Esophagus (tissue), 2 donors: Measurements from ENCODE around the gene ARIH1. TPM values are rescaled to one million over a fixed set of nuclear protein-coding genes. Genes with fewer than 3 reads are reported as not detected.
"Not testable (repeated sequence)": the region's sequence is repeated elsewhere in the genome, so short reads cannot be mapped to it uniquely, and the experiment has no call there.

Experiments used
- H3K27ac ChIP-seq, 2 donors: one replicate each; pipeline ENCODE4 v1.5.1; 2013; ENCODE audit warnings: low read depth in 2 of 2, mild to moderate bottlenecking in 2 of 2, inconsistent platforms in 1 of 2, low read length in 1 of 2, moderate library complexity in 1 of 2
- H3K27me3 ChIP-seq, 2 donors: one replicate each; pipeline ENCODE4 v1.6.1; 2013; ENCODE audit warnings: low read length in 2 of 2, control low read depth in 1 of 2, mild to moderate bottlenecking in 1 of 2; ENCODE audit not compliant: insufficient read depth in 2 of 2, control insufficient read depth in 1 of 2
- H3K36me3 ChIP-seq, 2 donors: one replicate each; pipeline ENCODE4 v1.6.1; 2013; ENCODE audit warnings: low read length in 1 of 2; ENCODE audit not compliant: control insufficient read depth in 2 of 2, insufficient read depth in 2 of 2
- H3K4me1 ChIP-seq, 2 donors: one replicate each; pipeline ENCODE4 v1.6.1; 2013; ENCODE audit warnings: low read length in 1 of 2; ENCODE audit not compliant: control insufficient read depth in 2 of 2, insufficient read depth in 2 of 2
- H3K4me3 ChIP-seq, 2 donors: one replicate each; pipeline ENCODE4 v1.5.1; 2013; ENCODE audit warnings: low read length in 2 of 2, mild to moderate bottlenecking in 2 of 2, low read depth in 1 of 2, moderate library complexity in 1 of 2
- H3K9me3 ChIP-seq, 2 donors: one replicate each; pipeline ENCODE4 v1.6.1; 2013; ENCODE audit warnings: mild to moderate bottlenecking in 2 of 2, low read depth in 1 of 2, low read length in 1 of 2, moderate library complexity in 1 of 2; ENCODE audit not compliant: control insufficient read depth in 2 of 2, insufficient read depth in 1 of 2
- WGBS, 2 donors: extraction: QIAGEN DNeasy Blood & Tissue Kit; methylation state at CpG; one replicate each; pipeline ENCODE4 v1.1.7; 2013; 5-methylcytosine and 5-hydroxymethylcytosine counted together
- polyA plus RNA-seq, 2 donors: library from polyadenylated mRNA; stranded (reverse); fragments of 200-250 nt; gene quantifications; one replicate each; pipeline ENCODE4 v1.2.3, GENCODE V29; 2013
- donor health status: healthy with polysubstance abuse.
- donor health status: Bipolar disorder and iron deficiency.

The ARIH1 gene
- 10 to 100 TPM; 17.5 to 17.6 TPM for polyA plus RNA-seq

DNA sequence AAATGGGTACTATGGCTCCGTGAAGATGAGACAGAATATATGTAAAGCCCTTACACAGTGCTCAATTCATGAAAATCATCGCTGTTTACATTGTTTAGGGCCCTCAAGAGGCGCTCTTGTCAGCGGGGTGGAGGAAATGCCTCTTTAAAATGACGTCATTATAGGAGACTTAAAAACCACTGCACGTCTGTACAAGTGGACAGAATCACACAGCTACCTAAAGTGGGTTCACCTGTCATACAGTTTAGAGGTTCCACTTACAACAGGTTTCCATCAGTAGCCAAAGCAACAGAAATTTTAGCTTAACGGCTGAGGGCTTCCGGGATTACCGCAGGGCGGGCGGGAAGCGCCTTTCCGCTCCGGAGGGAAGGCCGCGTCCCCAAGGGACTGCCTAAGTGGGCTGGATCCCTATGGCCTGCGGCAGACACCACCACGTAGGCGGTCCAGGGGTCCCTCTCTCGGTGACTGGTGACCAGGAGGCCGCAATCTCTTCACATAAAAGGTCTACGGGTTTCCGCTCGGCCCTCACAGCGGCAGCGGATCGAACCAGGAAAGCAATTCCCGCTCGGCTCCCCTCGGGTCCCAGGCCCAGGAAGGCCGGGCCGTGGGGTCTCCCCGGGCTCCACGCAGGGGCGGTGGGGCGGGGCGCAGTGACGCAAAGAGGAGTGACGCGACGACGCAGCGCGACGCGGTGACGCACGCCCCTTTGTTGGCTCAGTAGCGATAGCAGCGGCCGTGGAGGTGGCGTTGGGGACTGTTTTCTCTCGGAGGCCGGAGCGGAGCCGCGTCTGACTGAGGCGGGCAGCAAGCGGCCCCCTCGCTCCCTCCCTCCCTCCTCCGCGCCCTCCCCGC is at the start of gene ARIH1:
Gene ARIH1, plus strand, starts transcription at position 717 of the 852 bp plus-strand sequence. CDS start 310 bp downstream, outside the sequence.
- Histone ChIP-seq H3K4me1 (no peaks in the 10 kb centered on the region), H3K4me3 (peak within 1 kb of the TSS; percentile 64 to 89), H3K27me3 (no peaks in the 10 kb centered on the region), H3K9me3 (no peaks in the 10 kb centered on the region), H3K27ac (peak within 1 kb of the TSS; percentile 100), H3K36me3 (no peaks in the 10 kb centered on the region)
- WGBS, 2 donors: 0% methylated on average over 57 to 63 of the region's 63 CpGs

DNA sequence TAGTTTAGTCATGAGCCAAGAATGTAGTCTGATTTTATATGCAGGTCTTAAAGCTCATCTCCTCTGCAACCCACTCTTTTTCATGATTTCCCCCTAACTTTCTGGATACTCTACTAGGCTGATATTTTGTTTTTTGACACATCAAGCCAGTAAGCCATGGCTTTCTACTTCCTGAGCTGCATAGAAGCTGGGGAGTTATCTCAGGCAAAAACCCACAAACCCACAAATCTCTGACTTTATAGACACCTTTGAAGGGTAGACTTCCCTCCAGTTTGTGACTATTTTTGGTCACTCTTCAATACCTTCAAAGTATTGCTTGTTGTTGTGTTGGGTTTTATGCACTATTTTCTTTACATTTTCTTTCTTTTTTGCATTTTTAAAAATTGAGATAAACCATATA is 47.4 kb upstream of the ARIH1 start:
- Histone ChIP-seq H3K9me3 (no peaks in the 10 kb centered on the region), H3K4me1 (no peaks in the 10 kb centered on the region), H3K27ac (no peak overlapping the region), H3K36me3 (no peaks in the 10 kb centered on the region), H3K4me3 (no peak overlapping the region), H3K27me3 (no peaks in the 10 kb centered on the region)

DNA sequence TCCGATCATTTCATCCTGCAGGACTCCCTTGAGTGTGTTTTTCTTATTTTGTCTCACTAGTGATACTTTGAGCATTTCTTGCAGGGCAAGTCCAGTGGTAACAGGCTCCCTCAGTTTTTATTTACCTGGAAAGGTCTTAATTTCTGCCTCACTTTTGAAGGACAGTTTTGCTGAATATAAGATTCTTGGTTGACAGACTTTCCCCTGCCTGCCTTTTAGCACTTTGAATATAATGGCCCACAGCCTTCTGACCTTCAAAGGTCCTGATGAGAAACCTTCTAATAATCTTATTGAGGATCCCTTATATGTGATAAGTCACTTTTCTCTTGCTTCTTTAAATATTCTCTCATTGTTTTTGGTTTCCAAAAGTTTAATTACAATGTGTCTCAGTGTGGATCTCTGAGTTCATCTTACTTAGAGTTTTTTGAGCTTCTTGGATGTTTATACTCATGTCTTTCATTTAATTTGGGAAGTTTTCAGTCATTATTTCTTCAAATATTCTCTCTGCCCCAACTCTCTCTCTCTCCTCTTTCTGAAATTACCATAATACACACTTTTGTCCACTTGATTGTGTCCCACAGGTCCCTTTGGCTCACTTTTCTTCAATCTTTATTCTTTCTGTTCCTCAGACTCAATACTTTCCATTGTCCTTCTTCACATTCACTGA is 36.3 kb upstream of the ARIH1 start:
- Histone ChIP-seq H3K9me3 (no peaks in the 10 kb centered on the region), H3K4me3 (no peak overlapping the region), H3K4me1 (no peaks in the 10 kb centered on the region), H3K36me3 (no peaks in the 10 kb centered on the region), H3K27ac (no peak overlapping the region), H3K27me3 (no peaks in the 10 kb centered on the region)
- WGBS, 2 donors: 89 to 92% methylated on average over 1 of the region's 1 CpG

GRCh38 chr15:72442848-72443247 is 31.3 kb upstream of the ARIH1 start:
- not testable (repeated sequence) for H3K36me3 ChIP-seq, H3K4me3 ChIP-seq, H3K27me3 ChIP-seq, H3K9me3 ChIP-seq, H3K27ac ChIP-seq, H3K4me1 ChIP-seq
- WGBS, 2 donors: 91 to 92% methylated on average over 3 of the region's 5 CpGs

DNA sequence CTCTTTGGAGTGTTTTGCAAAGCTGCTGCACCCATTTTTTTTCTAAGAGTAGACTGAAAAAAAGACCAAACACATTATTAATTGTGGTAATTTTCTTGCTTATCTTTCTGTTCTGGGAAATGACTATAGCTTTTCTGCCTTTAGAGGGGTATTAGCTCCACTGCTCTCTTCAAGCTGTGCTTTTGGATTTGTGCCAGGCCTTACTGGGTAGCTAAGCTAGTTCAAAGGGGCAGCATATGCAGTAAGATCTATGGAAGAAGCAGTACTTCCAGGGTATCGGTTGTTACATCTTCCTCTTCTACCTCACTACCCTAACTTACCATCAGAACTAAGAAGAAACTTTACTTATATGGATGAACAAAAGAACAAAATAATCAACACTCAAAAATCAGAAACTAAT is 28.7 kb upstream of the ARIH1 start:
- H3K4me1 ChIP-seq: no peaks in the 10 kb centered on the region
- H3K4me3 ChIP-seq: no peak overlapping the region
- no peaks in the 10 kb centered on the region for H3K9me3 ChIP-seq
- no peak overlapping the region for H3K27ac ChIP-seq
- H3K27me3 ChIP-seq: no peaks in the 10 kb centered on the region
- no peaks in the 10 kb centered on the region for H3K36me3 ChIP-seq
- WGBS, 2 donors: 75 to 83% methylated on average over 1 of the region's 1 CpG

DNA sequence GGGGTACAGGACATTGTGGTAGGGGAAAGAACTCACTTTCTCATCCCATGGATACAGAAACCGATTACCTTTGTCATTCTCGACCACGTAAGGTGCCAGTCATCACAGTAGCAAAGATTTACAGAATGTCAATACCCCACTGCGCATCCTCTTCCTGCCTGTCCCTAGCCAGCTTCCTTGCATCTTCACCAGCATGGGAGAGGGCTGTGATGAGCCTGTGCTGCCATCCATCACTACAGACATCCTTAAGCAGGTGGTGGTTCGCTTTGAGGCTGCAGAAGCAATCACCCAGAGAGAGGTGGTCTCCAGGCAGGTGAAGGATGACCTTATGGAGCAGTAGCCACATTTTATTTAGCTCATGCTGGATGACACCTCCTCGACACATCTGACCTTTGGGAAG is 23.3 kb upstream of the ARIH1 start:
- H3K36me3 ChIP-seq: no peaks in the 10 kb centered on the region
- WGBS, 2 donors: 79 to 85% methylated on average over 6 of the region's 6 CpGs
- H3K27me3 ChIP-seq: no peaks in the 10 kb centered on the region
- H3K27ac ChIP-seq: no peak overlapping the region
- H3K9me3 ChIP-seq: no peaks in the 10 kb centered on the region
- H3K4me3 ChIP-seq: no peak overlapping the region
- H3K4me1 ChIP-seq: no peaks in the 10 kb centered on the region

GRCh38 chr15:72451224-72451623 is 22.9 kb upstream of the ARIH1 start:
- H3K4me3 ChIP-seq: no peak overlapping the region
- no peaks in the 10 kb centered on the region for H3K27me3 ChIP-seq
- H3K27ac ChIP-seq: no peak overlapping the region
- no peaks in the 10 kb centered on the region for H3K4me1 ChIP-seq
- no peaks in the 10 kb centered on the region for H3K36me3 ChIP-seq
- 65 to 78% methylated on average over 9 of the region's 9 CpGs for WGBS, 2 donors
- no peaks in the 10 kb centered on the region for H3K9me3 ChIP-seq

DNA sequence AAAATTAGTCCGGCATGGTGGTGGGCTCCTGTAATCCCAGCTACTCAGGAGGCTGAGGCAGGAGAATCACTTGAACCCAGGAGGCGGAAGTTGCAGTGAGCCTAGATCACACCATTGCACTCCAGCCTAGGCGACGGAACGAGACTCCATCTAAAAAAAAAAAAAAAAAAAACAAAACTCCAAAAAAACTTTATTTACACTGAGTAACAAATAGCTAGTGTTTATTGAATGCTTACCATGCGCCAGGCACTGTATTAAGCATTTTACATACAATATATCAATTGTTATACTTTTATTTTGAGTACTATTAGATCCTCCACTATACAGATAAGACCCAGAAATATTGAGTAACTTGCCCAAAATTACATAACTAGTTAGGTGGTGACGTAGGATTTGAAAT is 17.4 kb upstream of the ARIH1 start:
- H3K4me3 ChIP-seq: no peak overlapping the region
- no peaks in the 10 kb centered on the region for H3K9me3 ChIP-seq
- no peak overlapping the region for H3K27ac ChIP-seq
- H3K27me3 ChIP-seq: no peaks in the 10 kb centered on the region
- 92% methylated on average over 7 of the region's 7 CpGs for WGBS, 2 donors
- no peaks in the 10 kb centered on the region for H3K4me1 ChIP-seq
- H3K36me3 ChIP-seq: no peaks in the 10 kb centered on the region

DNA sequence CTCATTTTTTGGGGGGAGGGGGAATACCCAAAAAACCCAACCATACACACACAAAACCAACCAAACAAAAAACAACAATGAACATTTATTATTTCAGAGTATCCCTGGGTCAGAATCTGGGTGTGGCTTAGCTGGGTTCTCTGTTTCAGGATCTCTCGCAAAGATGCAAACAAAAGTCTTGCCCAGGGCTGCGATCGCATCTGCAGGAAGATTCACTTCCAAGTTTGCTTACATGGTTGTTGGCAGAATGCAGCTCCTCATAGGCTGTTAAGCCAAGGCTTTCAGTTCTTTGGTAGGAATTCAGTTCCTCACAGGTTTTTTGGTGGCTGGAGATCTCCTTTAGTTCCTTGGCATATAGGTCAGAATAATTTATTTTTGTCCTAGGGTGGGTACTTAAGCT is 13.7 kb upstream of the ARIH1 start:
- whole genome bisulfite sequencing, 2 donors: 81 to 99% methylated on average over 3 of the region's 3 CpGs

GRCh38 chr15:72463702-72464101 is 10.4 kb upstream of the ARIH1 start:
- H3K27ac ChIP-seq: no peak overlapping the region
- no peaks in the 10 kb centered on the region for H3K9me3 ChIP-seq
- no peak overlapping the region for H3K4me3 ChIP-seq
- H3K27me3 ChIP-seq: no peaks in the 10 kb centered on the region
- H3K36me3 ChIP-seq: no peaks in the 10 kb centered on the region
- H3K4me1 ChIP-seq: no peaks in the 10 kb centered on the region
- 90 to 94% methylated on average over 2 of the region's 2 CpGs for WGBS, 2 donors

More for the DNA sequence above, 13.7 kb upstream of the ARIH1 start:
- Histone ChIP-seq H3K4me1 (no peaks in the 10 kb centered on the region), H3K4me3 (no peak overlapping the region), H3K27me3 (no peaks in the 10 kb centered on the region), H3K36me3 (no peaks in the 10 kb centered on the region), H3K9me3 (no peaks in the 10 kb centered on the region), H3K27ac (no peak overlapping the region)
